CD8-positive, alpha-beta memory T cell (primary cell): ENCODE results near the gene MTX2. TPM values are rescaled to one million over a fixed set of nuclear protein-coding genes. Genes with fewer than 3 reads are reported as not detected.
A peak's percentile ranks its signal among the peaks of the same experiment; 100 is the strongest.
"Not testable (repeated sequence)": the region's sequence is repeated elsewhere in the genome, so short reads cannot be mapped to it uniquely, and the experiment has no call there.

ENCODE experiments used
- CTCF ChIA-PET: fragments of 350-600 bp; sonication (Branson Sonifier 250); formaldehyde crosslinking; loops from one replicate; lab custom pipeline; 2021; ENCODE audit warnings: antibody characterized with exemption; lab: Charles Lee
- POLR2A ChIA-PET: fragments of 350-600 bp; sonication (Branson Sonifier 250); formaldehyde crosslinking; loops from one replicate; lab custom pipeline; 2021; ENCODE audit warnings: antibody characterized with exemption; lab: Charles Lee
- DNase-seq, 5 donors: peaks; one replicate each; pipeline versions ENCODE4 v3.0.0 to v3.0.0-alpha.2; 2020 to 2022; ENCODE audit warnings: mixed read lengths in 1 of 5
- H3K27ac ChIP-seq: one replicate; pipeline ENCODE4 v1.7.0; 2013; ENCODE audit warnings: low read depth, mild to moderate bottlenecking, low read length, moderate library complexity
- H3K27me3 ChIP-seq: 2 replicates; pipeline ENCODE4 v1.7.0; 2013; ENCODE audit warnings: low read length, mild to moderate bottlenecking; ENCODE audit not compliant: insufficient read depth, poor library complexity, severe bottlenecking
- H3K36me3 ChIP-seq: 2 replicates; pipeline ENCODE4 v1.7.0; 2013; ENCODE audit warnings: mild to moderate bottlenecking, low read length, moderate library complexity; ENCODE audit not compliant: insufficient read depth
- H3K4me1 ChIP-seq: 2 replicates; pipeline ENCODE4 v1.7.0; 2013; ENCODE audit warnings: mild to moderate bottlenecking, low read length, moderate library complexity; ENCODE audit not compliant: insufficient read depth
- H3K4me3 ChIP-seq: 2 replicates; pipeline ENCODE4 v1.7.0; 2013; ENCODE audit warnings: mild to moderate bottlenecking, low read length
- H3K9me3 ChIP-seq: 2 replicates; pipeline ENCODE4 v1.7.0; 2013; ENCODE audit warnings: mild to moderate bottlenecking, low read length
- H3K27ac Mint-ChIP-seq, 8 donors: one replicate each; pipeline ENCODE4 v1.8.0; 2020 to 2021; ENCODE audit warnings: mixed read lengths in 8 of 8, mild to moderate bottlenecking in 6 of 8, inconsistent platforms in 3 of 8, moderate library complexity in 3 of 8
- H3K27me3 Mint-ChIP-seq, 2 donors: one replicate each; pipeline ENCODE4 v1.8.0; 2020 to 2021; ENCODE audit warnings: mixed read lengths in 2 of 2, mild to moderate bottlenecking in 1 of 2, moderate library complexity in 1 of 2
- H3K36me3 Mint-ChIP-seq, 3 donors: one replicate each; pipeline ENCODE4 v1.8.0; 2020 to 2021; ENCODE audit warnings: mixed read lengths in 3 of 3, inconsistent platforms in 1 of 3, mild to moderate bottlenecking in 1 of 3
- H3K4me1 Mint-ChIP-seq, 3 donors: one replicate each; pipeline ENCODE4 v1.8.0; 2020 to 2021; ENCODE audit warnings: mixed read lengths in 3 of 3, inconsistent platforms in 1 of 3, mild to moderate bottlenecking in 1 of 3
- H3K4me3 Mint-ChIP-seq, 7 donors: one replicate each; pipeline ENCODE4 v1.8.0; 2020 to 2021; ENCODE audit warnings: mixed read lengths in 7 of 7, mild to moderate bottlenecking in 6 of 7, moderate library complexity in 4 of 7, inconsistent platforms in 2 of 7
- H3K9me3 Mint-ChIP-seq, 5 donors: one replicate each; pipeline ENCODE4 v1.8.0; 2020 to 2022; ENCODE audit warnings: mixed read lengths in 5 of 5, mild to moderate bottlenecking in 3 of 5, moderate library complexity in 2 of 5, inconsistent platforms in 1 of 5
- polyA plus RNA-seq: library from polyadenylated mRNA; unstranded; fragments of 300-500 nt; fragmentation: Illumina TruSeq; gene quantifications from one replicate; pipeline ENCODE4 v1.2.3, GENCODE V29; 2021
- total RNA-seq, 2 experiments: library from RNA; stranded (reverse); gene quantifications; one replicate each; pipeline ENCODE4 v1.2.3, GENCODE V29; 2021

Gene MTX2
- total and polyA plus RNA-seq, 3 experiments from 2014 or later: 21.6 to 28.9 (median 26.3) TPM

DNA sequence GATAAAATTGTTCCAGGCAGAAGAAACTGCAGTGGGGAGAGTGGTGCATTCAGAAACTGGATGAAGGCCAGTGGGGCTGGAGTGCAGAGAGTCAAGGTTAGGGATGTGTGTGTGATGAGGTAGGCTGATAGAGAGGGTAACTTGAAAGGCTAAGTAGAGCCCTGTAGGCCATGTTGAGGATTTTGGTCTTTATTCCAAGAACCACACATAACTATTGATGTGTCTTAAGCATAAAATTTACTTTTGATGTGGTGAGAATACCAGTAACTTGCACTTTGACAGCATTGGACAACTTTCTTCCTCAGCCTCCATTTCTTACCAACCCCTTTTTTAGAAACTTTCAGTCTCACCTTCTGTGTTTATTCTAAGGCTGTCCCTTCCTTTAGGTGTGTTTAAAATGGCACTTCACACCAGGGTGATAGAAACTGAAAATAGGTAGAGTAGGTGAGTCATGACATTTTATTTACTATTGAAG lies 22.6 kb downstream of the MTX2 start:
- Mint-ChIP-seq H3K36me3 (peaks cover 3 to 4% (median 3%) of the 10 kb centered on the region in 3 donors), H3K9me3 (no peaks in the 10 kb centered on the region), H3K27me3 (no peaks in the 10 kb centered on the region), H3K27ac (peak overlapping the region in 2 of 8 donors; percentile 12 to 37), H3K4me1 (peaks cover 24 to 44% (median 37%) of the 10 kb centered on the region in 3 donors), H3K4me3 (no peak overlapping the region)
- POLR2A ChIA-PET: no interaction called here
- H3K27me3 ChIP-seq: no peaks in the 10 kb centered on the region
- no peak overlapping the region for H3K27ac ChIP-seq
- no peak overlapping the region for H3K4me3 ChIP-seq
- no peaks in the 10 kb centered on the region for H3K9me3 ChIP-seq
- no peaks in the 10 kb centered on the region for H3K36me3 ChIP-seq
- no peak for DNase-seq
- H3K4me1 ChIP-seq: peaks cover 7% of the 10 kb centered on the region
- CTCF ChIA-PET: no interaction called here

DNA sequence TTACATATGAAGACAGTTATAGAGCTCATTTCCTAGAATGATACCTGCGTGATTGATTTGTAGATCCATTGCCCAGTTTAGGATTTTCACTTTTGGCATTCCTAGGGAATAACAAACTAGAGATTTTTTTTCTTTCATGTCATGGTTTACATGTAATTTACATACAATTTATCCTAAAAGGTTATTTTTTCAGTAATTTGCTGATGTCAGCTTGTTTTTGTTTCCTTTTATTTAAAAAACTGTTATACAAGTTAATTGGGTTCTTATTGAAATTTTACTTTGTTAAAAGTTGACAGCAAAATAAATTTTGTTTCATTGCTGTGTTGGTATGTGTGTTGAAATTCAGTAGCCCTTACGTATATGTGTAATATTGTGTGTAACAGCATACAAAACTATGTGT lies 23.4 kb downstream of the MTX2 start:
- Histone ChIP-seq H3K27ac (no peak overlapping the region), H3K27me3 (no peaks in the 10 kb centered on the region), H3K36me3 (no peaks in the 10 kb centered on the region), H3K9me3 (no peaks in the 10 kb centered on the region), H3K4me1 (peaks cover 7% of the 10 kb centered on the region), H3K4me3 (no peak overlapping the region)
- Mint-ChIP-seq H3K4me3 (no peak overlapping the region), H3K9me3 (no peaks in the 10 kb centered on the region), H3K27me3 (no peaks in the 10 kb centered on the region), H3K27ac (no peak overlapping the region), H3K36me3 (peaks cover 3 to 7% (median 4%) of the 10 kb centered on the region in 3 donors), H3K4me1 (peaks cover 24 to 43% (median 36%) of the 10 kb centered on the region in 3 donors)
- ChIA-PET CTCF (interaction anchor here (0.6 kb wide), 1 partner anchor 169 kb away, joined by 3 read pairs; no protein-coding TSS in a partner anchor), POLR2A (no interaction called here)
- DNase-seq: no peak

DNA sequence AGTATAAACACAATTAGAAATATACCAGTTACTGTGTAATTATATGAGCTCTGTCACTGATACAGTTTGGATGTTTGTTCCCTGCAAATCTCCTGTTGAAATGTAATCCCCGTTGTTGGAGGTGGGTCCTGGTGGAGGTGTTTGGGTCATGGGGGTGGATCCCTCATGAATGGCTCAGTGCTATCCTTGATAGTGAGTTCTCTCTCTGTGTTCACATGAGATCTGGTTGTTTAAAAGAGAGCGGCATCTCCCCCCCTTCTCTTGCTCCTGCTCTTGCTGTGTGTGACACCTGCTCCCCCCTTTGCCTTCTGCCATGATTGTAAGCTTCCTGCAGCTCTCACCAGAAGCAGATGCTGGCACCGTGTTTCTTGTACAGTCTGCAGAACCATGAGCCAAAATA lies 24.1 kb downstream of the MTX2 start:
- no peaks in the 10 kb centered on the region for H3K27me3 ChIP-seq
- peaks cover 22 to 39% (median 34%) of the 10 kb centered on the region in 3 donors for H3K4me1 Mint-ChIP-seq
- H3K9me3 ChIP-seq: no peaks in the 10 kb centered on the region
- no peak for DNase-seq
- H3K27ac Mint-ChIP-seq: no peak overlapping the region
- POLR2A ChIA-PET: no interaction called here
- no peak overlapping the region for H3K27ac ChIP-seq
- no peaks in the 10 kb centered on the region for H3K9me3 Mint-ChIP-seq
- H3K36me3 ChIP-seq: no peaks in the 10 kb centered on the region
- CTCF ChIA-PET: no interaction called here
- H3K36me3 Mint-ChIP-seq: peaks cover 3 to 9% (median 3%) of the 10 kb centered on the region in 3 donors
- no peaks in the 10 kb centered on the region for H3K27me3 Mint-ChIP-seq
- peaks cover 7% of the 10 kb centered on the region for H3K4me1 ChIP-seq
- H3K4me3 Mint-ChIP-seq: no peak overlapping the region
- no peak overlapping the region for H3K4me3 ChIP-seq

DNA sequence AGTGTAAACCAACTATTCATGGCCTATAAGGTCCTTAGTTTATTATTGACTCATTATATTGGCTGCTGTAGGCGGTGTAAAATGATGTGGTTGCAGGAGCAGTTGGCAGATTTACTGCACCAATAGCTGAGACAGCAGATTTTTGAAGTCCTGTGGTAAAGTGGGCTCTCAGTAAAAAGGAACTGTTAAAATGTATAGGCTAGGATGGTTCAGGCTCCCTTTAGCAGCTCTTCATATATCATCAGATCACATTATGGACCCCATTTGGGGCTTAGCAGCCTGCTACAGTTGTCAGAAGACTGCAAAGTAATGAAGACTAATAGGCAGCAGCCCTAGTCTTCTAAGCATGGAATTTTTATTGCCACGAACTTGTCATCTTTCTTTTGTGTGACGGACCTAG lies 27.8 kb downstream of the MTX2 start:
- H3K9me3 Mint-ChIP-seq: no peaks in the 10 kb centered on the region
- no peak overlapping the region for H3K27ac ChIP-seq
- H3K36me3 ChIP-seq: no peaks in the 10 kb centered on the region
- H3K4me1 ChIP-seq: peaks cover under 1% of the 10 kb centered on the region
- no peaks in the 10 kb centered on the region for H3K9me3 ChIP-seq
- H3K36me3 Mint-ChIP-seq: peaks cover 0 to 9% (median 4%) of the 10 kb centered on the region in 3 donors
- POLR2A ChIA-PET: no interaction called here
- no peak overlapping the region for H3K4me3 ChIP-seq
- CTCF ChIA-PET: no interaction called here
- no peak for DNase-seq
- H3K4me3 Mint-ChIP-seq: no peak overlapping the region
- H3K4me1 Mint-ChIP-seq: peaks cover 4 to 14% (median 10%) of the 10 kb centered on the region in 3 donors
- H3K27me3 Mint-ChIP-seq: no peaks in the 10 kb centered on the region
- peak overlapping the region in 1 of 8 donors; percentile 17 for H3K27ac Mint-ChIP-seq
- no peaks in the 10 kb centered on the region for H3K27me3 ChIP-seq

DNA sequence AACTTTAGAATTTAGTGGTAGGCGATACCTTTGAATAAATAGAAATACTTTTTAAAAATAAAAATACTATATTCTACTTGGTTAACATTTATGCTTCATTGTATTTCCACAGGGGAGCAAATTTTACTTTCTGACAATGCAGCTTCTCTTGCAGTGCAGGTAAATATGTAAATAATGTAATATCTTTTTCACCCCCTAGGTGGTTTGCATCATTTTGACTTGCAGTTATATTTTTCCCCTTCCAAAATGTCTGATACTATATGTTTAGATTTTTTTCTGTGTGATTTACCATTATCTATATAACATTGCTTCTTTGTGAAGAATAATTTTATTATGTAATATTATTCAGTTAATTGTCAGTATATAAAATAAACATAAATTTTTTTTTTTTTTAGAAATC lies 28.5 kb downstream of the MTX2 start:
- H3K27me3 ChIP-seq: no peaks in the 10 kb centered on the region
- no peak overlapping the region for H3K4me3 ChIP-seq
- no peak for DNase-seq
- Mint-ChIP-seq H3K4me3 (no peak overlapping the region), H3K4me1 (peaks cover 1 to 8% (median 5%) of the 10 kb centered on the region in 3 donors), H3K27ac (no peak overlapping the region), H3K27me3 (no peaks in the 10 kb centered on the region), H3K36me3 (peaks cover 0 to 9% (median 4%) of the 10 kb centered on the region in 3 donors), H3K9me3 (no peaks in the 10 kb centered on the region)
- no peaks in the 10 kb centered on the region for H3K4me1 ChIP-seq
- ChIA-PET CTCF (no interaction called here), POLR2A (no interaction called here)
- no peaks in the 10 kb centered on the region for H3K9me3 ChIP-seq
- H3K27ac ChIP-seq: no peak overlapping the region
- H3K36me3 ChIP-seq: no peaks in the 10 kb centered on the region

DNA sequence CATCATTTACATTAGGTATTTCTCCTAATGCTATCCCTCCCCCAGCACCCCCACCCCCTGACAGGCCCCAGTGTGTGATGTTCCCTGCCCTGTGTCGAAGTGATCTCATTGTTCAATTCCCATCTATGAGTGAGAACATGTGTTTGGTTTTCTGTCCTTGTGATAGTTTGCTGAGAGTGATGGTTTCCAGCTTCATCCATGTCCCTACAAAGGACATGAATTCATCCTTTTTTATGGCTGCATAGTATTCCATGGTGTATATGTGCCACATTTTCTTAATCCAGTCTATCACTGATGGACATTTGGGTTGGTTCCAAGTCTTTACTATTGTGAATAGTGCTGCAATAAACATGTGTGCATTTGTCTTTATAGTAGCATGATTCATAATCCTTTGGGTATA lies 36.8 kb downstream of the MTX2 start:
- H3K27me3 ChIP-seq, H3K9me3 Mint-ChIP-seq, H3K4me1 Mint-ChIP-seq, H3K27ac ChIP-seq, H3K4me1 ChIP-seq, H3K4me3 Mint-ChIP-seq, POLR2A ChIA-PET, H3K27me3 Mint-ChIP-seq, DNase-seq, H3K36me3 ChIP-seq, H3K4me3 ChIP-seq, H3K9me3 ChIP-seq, H3K27ac Mint-ChIP-seq, CTCF ChIA-PET: not testable (repeated sequence)
- peaks cover 23 to 45% (median 44%) of the 10 kb centered on the region in 3 donors for H3K36me3 Mint-ChIP-seq

DNA sequence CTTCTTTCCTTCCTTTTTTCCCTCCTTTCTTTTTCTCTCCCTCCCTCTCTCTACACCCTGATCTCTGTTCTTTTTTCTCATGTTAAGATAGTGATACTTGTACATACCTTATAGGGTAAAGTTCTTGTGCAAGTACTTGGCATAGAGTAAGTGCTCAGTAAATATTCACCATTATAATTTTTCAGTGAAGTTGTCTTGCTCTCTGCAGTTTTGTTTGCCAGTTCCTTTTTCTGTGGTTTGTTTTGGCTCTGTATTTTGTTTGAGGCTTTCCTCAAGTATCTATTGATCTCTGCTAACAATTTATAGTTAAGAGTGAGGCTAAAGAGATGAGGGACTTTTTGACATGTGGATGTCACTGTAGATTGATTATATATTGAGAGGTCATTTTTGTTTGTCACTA lies 48.0 kb downstream of the MTX2 start:
- Histone ChIP-seq H3K27me3 (no peaks in the 10 kb centered on the region), H3K9me3 (no peaks in the 10 kb centered on the region), H3K36me3 (peaks cover 7% of the 10 kb centered on the region), H3K4me3 (no peak overlapping the region), H3K4me1 (no peaks in the 10 kb centered on the region), H3K27ac (no peak overlapping the region)
- no peaks in the 10 kb centered on the region for H3K9me3 Mint-ChIP-seq
- no peak overlapping the region for H3K27ac Mint-ChIP-seq
- ChIA-PET POLR2A (no interaction called here), CTCF (interaction anchor here (1.1 kb wide), 1 partner anchor 74 kb away, joined by 3 read pairs; no protein-coding TSS in a partner anchor)
- DNase-seq: no peak
- no peaks in the 10 kb centered on the region for H3K27me3 Mint-ChIP-seq
- H3K36me3 Mint-ChIP-seq: peaks cover under 1 to 21% (median 10%) of the 10 kb centered on the region in 3 donors
- peaks cover 0 to 4% (median 3%) of the 10 kb centered on the region in 3 donors for H3K4me1 Mint-ChIP-seq
- no peak overlapping the region for H3K4me3 Mint-ChIP-seq

DNA sequence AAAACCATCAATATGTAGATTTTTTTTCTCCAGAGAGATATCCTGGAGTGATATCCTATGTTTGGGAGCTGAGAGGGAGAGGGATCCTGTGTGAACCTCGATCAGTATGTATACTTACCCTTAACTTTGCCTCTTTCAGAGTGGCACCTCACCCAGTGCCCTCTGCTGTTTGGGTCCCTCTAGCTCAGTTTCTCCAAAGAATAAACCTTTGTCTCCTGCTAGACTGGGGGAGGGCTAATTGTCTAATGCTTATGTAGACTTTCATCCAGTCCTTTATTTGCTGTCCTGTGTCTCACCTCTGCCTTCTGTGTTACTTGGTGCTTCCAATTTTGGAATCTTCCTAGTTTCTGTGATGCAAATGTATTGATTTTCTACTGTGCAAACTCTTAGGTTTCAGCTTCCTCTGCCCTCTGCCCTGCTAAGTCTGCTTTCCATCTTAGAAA lies 48.4 kb downstream of the MTX2 start:
- Mint-ChIP-seq H3K36me3 (peaks cover 0 to 21% (median 10%) of the 10 kb centered on the region in 3 donors), H3K4me3 (no peak overlapping the region), H3K9me3 (no peaks in the 10 kb centered on the region), H3K4me1 (peaks cover 0 to 4% (median 3%) of the 10 kb centered on the region in 3 donors), H3K27ac (no peak overlapping the region), H3K27me3 (no peaks in the 10 kb centered on the region)
- H3K36me3 ChIP-seq: peaks cover 7% of the 10 kb centered on the region
- no peaks in the 10 kb centered on the region for H3K27me3 ChIP-seq
- no peaks in the 10 kb centered on the region for H3K4me1 ChIP-seq
- H3K9me3 ChIP-seq: no peaks in the 10 kb centered on the region
- H3K27ac ChIP-seq: no peak overlapping the region
- ChIA-PET POLR2A (no interaction called here), CTCF (interaction anchor here (1.1 kb wide), 1 partner anchor 75 kb away, joined by 3 read pairs; no protein-coding TSS in a partner anchor)
- no peak overlapping the region for H3K4me3 ChIP-seq
- DNase-seq: no peak
